IPS-NIHi11 (cell line): ENCODE data around the gene KANSL1.
"Not testable (repeated sequence)": the region's sequence is repeated elsewhere in the genome, so short reads cannot be mapped to it uniquely, and the experiment has no call there.

Experiments used
- DNase-seq: peaks from one replicate; pipeline ENCODE4 v3.0.0; 2012; ENCODE audit warnings: mixed read lengths, low spot score

Gene KANSL1

GRCh38 chr17:46117117-46117516 is 76.1 kb downstream of the KANSL1 start:
- DNase-seq: no peak

- no peak for DNase-seq
Measured at GRCh38 chr17:46115699-46116098, 77.5 kb downstream of the KANSL1 start.

- not testable (repeated sequence) for DNase-seq
Measured at GRCh38 chr17:46111236-46111635, 82.0 kb downstream of the KANSL1 start.

DNA sequence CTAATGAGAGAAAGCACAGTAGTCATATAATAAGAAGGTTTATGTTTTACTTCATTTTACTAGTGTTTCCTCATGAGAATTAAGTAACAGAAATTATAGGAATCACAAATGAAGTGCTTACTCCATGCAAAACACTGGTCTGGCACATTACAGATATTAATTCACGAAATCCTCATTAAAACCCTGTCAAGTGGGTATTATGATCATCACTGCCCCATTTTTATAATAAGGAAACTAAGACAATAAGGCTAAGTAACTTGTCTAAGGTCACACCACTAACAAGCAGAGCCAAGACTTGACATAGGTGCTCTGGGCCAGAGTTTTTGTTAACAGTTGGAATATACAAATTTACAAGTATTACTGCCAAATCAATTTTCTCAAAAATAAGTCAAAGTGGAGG is 83.0 kb downstream of the KANSL1 start:
- no peak for DNase-seq

GRCh38 chr17:46109603-46110189 is 83.5 kb downstream of the KANSL1 start:
- DNase-seq: no peak

- no peak for DNase-seq
Measured at GRCh38 chr17:46108550-46109110, 84.6 kb downstream of the KANSL1 start.

DNA sequence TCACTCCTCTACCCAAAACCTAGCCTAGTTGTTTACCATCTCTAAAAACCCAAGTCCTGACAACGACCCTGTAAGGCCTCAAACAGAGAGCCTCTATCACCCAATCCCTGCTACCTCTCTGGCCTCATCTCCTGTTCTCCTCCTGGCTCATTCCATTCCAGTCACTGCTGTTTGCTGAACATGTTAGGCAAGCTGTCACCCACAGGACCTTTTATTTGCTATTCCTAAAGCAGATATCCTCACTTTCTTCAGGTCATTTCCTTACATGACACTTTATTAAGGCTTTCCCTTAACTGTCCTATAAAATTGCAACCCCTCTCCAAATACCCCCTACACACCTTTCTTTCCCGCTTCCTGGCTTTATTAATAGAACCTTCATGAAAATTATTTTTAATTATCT is 85.1 kb downstream of the KANSL1 start:
- DNase-seq: peak; percentile 45

DNA sequence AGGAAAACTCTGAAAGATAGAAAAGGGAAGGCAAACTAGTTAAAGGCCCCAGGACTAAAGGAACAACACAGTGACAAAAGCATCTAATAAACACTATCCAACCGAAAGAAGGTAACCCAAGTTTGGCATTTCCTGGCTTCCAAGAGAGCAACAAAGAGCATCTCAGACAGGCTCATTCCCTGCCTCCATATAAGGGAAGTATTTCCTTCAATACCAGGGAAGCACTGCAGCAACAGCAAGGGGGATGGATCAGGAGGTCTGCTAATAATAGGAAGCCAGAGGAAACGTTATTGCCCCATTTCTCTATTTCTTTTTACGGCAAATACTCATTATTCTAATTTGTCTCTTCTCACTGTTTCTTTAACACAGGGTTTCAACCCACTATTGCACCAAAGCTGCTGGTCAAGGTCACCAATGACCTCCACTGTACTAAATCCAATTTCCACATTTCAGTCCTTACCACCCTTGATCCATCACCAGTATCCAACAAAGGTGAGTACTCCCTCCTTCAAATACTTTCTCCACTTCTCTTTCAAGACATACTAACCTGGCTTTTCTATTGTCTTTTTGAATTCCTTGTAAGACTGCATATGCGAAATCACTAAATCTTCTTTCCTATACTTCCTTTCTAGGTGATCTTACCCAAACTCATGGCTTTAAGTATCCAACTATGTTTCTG is 86.1 kb downstream of the KANSL1 start:
- peak; percentile 89 for DNase-seq

GRCh38 chr17:46102806-46103205 is 90.4 kb downstream of the KANSL1 start:
- not testable (repeated sequence) for DNase-seq

DNA sequence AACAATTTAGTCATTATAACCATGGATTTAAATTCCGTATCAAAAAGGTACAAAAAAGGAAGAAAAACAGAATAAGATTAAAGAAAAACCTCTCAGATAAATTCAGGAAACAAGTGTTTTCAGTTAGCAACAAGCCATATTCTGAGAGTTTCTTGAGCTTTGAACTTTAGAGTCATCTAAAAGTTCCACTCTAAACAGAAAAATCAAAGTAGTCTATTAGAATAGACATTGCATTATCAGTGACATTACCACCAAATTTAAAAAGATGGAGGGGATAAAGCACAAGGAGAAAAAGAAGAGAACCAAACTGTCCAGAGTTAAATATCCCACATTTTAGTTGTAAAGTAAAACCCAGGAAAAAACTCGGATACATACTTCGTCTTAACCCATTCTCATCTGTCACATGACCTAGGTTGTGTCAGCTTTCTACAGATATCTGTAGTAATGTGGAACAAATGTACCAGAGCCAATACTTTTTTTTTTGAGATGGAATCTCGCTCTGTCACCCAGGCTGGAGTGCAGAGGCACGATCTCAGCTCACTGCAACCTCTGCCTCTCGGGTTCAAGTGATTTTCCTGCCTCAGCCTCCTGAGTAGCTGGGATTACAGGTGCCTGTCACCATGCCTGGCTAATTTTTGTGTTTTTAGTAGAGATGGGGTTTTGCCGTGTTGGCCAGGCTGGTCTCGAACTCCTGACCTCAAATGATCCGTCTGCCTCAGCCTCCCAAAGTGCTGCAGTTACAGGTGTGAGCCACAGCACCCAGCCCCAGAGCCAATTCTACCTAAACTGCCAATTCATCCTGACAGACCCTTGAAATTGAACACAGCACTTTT is 91.2 kb downstream of the KANSL1 start:
- not testable (repeated sequence) for DNase-seq

GRCh38 chr17:46100590-46100989 is 92.6 kb downstream of the KANSL1 start:
- DNase-seq: no peak

DNA sequence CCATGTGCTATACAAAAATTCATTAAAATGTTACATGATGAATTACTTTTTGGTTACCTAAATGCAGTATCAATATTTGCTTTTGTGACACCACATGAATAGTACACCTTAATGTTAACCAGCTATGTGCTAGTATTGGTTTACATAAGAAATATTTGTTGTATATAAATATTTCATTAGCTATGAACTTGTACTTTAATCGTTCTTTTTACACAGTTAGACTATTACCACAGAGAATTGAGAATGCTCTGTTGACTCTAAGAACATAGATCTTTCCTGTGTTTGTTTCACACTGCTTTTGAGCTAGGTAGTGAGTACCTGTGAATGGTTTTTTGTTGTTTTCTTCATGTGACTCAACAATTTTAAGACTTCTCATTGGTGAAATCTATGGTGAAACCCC is 93.4 kb downstream of the KANSL1 start:
- DNase-seq: no peak

- DNase-seq: no peak
Measured at GRCh38 chr17:46097497-46097896, 95.7 kb downstream of the KANSL1 start.

DNA sequence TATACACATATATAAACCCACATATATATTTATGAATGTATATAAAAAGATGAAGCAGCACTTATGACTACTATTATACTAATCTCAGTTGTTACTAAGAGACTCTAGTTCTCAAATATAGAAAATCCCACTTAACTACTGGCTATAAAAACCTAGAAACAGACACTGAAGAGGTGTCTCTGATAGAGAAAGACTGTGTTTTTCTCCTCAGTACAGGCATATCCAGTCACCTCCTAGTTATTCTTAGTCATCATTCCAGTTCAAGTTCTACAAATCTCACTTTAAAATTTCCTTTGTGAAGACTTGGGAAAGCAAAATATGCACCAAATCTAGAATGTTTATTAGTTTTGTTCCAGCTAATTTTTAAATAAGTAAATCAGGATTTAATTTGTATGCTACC is 100.2 kb downstream of the KANSL1 start:
- DNase-seq: no peak

- no peak for DNase-seq
Measured at GRCh38 chr17:46090871-46091270, 102.4 kb downstream of the KANSL1 start.

GRCh38 chr17:46089389-46089965 is 103.8 kb downstream of the KANSL1 start:
- DNase-seq: no peak

DNA sequence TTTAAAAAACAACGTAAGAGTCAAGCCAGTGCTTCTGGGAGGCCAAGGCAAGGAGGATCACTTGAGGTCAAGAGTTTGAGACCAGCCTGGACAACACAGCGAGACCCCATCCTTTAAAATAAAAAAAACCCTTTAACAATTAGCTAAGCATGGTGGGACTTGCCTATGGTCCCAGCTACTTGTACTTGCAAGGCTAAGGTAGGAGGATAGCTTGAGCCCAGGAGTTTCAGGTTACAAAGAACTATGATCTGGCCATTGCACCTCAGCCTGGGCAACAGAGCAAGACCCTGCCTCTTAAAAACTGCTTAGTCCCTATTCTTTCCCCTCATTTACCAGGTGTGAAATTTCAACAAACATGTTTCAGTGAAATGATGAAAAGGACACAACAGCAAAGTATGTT is 104.6 kb downstream of the KANSL1 start:
- DNase-seq: no peak

DNA sequence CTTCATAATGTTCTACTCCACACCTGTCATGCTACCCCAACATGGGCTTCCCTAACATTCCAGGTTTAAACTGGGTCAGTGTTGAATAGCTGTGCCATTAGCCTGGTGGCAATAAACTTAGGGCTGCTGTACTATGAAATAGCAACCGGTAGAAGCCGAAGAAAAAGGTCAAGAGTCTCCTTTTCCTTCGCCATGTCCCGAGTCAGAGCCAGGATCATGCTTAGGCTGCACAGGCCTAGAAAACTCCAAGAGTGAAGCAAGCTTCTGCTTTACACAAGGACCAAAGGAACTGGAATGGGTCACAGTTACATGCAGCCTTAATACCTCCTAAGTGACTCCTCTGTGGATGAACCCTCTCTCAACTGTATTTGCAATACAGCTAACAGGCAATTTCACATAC is 105.4 kb downstream of the KANSL1 start:
- DNase-seq: not testable (repeated sequence)

- no peak for DNase-seq
Measured at GRCh38 chr17:46086821-46087220, 106.4 kb downstream of the KANSL1 start.

DNA sequence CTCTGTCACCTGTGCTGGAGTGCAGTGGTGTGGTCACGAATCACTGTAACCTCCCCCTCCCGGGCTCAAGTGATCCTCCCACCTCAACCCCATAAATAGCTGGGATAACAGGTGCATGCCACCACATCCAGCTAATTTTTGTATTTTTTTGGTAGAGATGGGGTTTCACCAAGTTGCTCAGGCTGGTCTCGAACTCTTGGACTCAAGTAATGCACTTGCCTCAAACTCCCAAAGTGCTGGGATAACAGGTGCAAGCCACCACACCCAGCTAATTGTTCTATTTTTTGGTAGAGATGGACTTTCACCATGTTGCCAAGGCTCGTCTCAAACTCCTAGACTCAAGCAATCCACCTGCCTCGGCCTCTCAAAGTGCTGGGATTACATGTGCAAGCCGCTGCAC is 107.7 kb downstream of the KANSL1 start:
- DNase-seq: no peak

GRCh38 chr17:46082257-46082656 is 111.0 kb downstream of the KANSL1 start:
- no peak for DNase-seq

DNA sequence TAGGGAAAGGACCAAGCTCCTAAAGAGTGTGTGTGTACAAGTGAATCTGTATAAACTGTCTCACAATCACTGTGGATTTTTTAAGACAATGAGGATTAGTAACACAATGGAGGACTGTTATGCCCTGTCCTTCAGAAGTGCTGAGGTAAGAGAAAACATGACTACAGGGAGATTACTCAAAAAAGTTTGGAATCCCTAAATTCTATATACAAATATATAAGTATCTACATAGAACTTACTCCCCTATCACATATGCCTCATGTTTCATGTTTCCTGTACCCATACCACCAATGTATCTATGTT is 112.3 kb downstream of the KANSL1 start:
- DNase-seq: no peak
